NCI-H2081 (cell line): ENCODE data around the gene BNIP1.

ENCODE experiments used
- DNase-seq, 2 experiments: peaks; one replicate each; lab custom pipeline; 2025; lab: John Stamatoyannopoulos, UW

Gene BNIP1

GRCh38 chr5:173213236-173213933 is 69.1 kb downstream of the BNIP1 start:
- DNase-seq = no peak
